HG02623 (cell line): Measurements from ENCODE around the gene PCTP.
A peak's percentile ranks its signal among the peaks of the same experiment; 100 is the strongest.

Experiments
- ATAC-seq: cut with Tn5 transposase; IDR thresholded peaks from one replicate; pipeline ENCODE4 v1.9.1; 2021; ENCODE audit warnings: moderate library complexity; ENCODE audit not compliant: unreplicated experiment

Gene PCTP

GRCh38 chr17:55751720-55752250, 934 bp downstream of the PCTP start:
- no peak for ATAC-seq

- no peak for ATAC-seq
Measured at GRCh38 chr17:55756689-55757088, 5.8 kb downstream of the PCTP start.

GRCh38 chr17:55757659-55758058, 6.8 kb downstream of the PCTP start:
- ATAC-seq, result peak; percentile 62

DNA sequence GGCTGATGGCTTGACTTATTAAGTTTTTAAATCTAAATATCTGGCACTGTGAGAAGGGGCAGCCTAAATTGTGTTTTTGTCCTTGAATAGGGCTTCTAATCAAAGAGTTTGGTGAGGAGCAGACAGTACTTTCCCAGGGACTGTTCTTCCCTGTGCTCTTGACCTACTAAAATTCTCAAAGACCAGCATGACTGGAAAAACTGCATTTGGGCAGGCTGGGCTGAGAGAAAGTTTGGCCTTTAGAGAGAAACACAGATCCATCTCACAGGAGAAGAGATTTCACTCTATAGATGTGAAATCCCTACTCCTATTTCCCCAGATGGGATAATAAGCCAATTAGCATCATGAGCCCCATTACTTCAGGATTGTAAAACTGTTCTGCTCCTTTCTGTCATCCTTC, 7.3 kb downstream of the PCTP start:
- no peak for ATAC-seq

DNA sequence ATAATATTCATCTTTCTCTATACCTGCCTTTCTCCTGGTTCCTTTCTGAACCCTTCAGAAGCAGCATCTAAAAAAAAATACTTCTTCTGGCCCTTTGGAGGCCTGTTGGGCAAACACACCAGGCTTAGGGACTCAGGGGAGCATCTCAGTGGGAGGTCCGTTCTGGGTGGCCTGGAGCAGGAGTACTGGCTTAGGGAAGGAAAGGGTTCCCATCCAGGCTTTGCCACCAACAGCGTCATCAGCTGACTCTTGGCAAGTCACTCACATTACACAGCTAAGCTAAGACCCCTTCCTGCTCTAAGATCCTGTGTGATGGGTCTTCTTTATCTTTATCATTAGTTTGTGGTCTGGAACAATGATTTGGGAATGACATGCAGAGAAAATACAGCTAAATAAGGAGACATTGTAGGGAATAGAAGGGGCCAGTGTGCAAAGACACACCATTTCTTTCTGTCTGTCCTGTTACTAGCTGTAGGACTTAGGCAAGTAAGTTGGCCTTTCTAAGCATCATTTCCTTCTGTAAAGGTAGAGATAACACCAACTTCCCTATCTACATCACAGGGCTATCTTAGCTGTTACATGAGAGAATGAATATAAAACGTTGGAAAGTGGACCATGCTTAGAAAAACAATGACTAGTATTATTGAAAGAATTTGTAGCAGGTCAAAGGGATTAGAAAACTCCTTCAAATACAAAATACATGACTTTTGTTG, 9.9 kb downstream of the PCTP start:
- ATAC-seq, result no peak

DNA sequence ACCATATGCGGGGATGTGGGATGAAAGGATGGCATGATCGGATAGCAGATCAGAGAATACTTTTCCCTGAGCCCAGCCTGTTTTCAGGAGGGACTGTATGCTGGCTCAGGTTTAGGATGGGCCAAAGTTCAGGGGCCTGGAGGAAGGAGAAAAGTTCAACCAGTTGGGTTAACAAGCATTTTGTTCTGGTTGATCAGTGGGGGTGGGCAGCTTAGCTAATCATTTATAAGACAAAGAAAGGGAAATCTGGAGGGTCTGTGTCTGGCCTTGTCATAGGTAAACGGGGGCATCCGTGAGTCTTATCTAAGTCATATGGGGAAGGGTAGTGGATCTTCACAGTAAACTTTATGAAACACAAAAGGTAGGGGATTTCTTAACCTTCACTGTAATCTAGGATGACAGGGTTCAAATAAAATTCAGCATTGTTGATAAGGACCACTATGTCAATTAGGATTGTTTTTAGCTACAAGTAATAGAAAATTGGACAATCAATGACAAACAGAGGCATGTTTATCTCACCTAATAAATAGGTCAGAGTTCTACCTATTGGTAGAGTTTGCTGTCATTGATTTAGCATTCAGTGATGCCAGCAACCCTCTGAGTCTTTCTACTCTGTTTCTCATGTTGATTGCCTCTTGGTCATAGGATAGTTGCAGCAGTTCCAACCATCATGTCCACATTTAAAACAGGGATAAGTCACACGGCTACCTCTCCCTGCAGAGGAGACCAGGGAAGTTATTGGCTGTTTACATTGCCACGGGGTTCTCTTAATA, 11.4 kb downstream of the PCTP start:
- ATAC-seq, result no peak

- ATAC-seq, result no peak
Measured at GRCh38 chr17:55763856-55764255, 13.0 kb downstream of the PCTP start.

DNA sequence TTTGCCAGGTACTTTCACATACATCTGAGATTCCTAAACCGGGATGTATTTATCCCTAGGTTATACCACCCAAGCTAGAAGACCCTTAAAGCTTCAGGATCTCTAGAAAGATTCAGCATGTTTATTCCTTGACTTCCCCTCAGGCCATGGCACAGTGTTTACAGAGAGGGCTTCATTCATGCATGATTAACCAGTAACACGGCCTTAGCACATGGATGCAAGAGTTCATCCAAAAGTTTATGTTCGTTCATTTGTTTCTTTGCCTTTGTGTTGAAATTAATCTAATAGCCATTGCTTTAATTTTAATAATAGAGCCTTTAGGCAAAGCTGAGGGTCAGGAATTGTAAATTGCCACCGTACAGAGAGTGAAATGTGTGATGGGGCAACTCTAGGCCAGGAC, 13.8 kb downstream of the PCTP start:
- no peak for ATAC-seq

DNA sequence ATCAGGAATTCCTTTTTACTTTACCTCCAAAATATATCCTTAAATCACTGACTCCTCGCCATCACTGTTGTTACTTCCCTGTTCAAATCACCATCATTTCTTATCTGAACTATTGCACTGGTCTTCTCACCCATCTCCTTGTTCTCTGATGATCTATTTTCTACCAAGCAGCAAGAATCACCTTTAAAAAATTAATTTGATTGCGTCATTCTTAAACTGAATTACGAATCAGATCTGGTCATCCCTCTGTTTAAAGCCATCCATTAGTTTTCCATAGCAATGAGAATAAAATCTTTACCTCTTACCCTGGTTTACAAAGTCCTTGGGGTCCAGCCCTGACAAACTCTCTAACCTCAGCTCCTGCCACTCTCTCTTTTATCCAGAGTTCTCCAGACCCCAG, 14.6 kb downstream of the PCTP start:
- ATAC-seq, result no peak

DNA sequence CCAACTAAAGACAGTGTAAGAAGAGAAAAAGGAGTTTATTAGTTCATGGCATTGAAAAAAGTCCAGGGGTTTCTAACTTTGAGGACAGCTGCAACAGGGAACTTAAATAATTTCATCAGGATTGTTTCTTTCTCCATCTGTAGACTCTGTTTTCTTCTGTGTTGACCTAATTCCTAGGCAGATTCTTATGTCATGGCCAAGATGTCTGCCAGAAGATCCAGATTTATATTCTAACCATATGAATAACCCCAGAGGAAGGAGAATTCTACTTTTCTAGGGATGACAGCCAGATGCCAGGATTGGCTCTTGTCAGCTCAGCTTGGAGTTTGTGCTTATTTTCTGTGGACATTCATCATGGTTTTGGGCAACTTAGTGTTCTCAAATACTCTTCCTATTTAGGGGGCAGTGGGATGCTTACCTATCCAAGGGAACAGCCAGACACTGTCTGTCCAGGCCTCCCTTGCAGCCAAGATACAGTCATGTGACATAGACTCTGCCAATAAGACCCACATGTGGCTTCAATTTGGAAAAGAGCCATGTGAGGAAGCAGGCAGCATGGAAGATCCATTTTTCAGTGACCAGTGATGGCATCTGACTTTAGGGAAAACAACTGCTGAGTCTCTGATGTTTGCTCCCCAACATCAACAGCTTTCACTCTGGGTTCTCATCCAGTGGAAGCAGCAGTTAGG, 18.2 kb downstream of the PCTP start:
- no peak for ATAC-seq

- ATAC-seq, result no peak
Measured at GRCh38 chr17:55769625-55770000, 18.8 kb downstream of the PCTP start.

- ATAC-seq, result no peak
Measured at GRCh38 chr17:55770196-55770870, 19.5 kb downstream of the PCTP start.

GRCh38 chr17:55772086-55772485, 21.2 kb downstream of the PCTP start:
- no peak for ATAC-seq

- ATAC-seq, result no peak
Measured at GRCh38 chr17:55773671-55774070, 22.8 kb downstream of the PCTP start.

DNA sequence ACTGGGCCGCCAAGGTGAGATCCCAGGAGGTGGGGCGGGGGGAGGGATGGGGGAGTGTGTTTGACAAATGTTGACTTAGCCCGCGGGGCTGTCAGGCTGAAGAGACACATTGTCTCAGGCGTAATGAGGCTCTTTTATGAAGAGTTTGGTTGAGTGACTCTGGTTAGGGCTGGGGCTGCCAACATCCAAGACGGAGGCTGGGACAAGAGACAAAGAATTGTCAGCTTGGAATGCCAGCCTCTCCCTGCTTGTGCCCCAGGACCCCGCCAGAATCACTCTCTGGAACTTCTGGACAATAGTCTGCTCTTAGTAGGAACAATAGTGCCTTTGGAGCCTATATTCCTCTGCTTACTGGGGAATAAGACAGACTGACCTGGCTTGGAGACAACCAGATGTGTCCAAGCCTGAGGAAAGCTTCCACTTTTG, 24.0 kb downstream of the PCTP start:
- ATAC-seq, result no peak

- no peak for ATAC-seq
Measured at GRCh38 chr17:55776271-55776670, 25.4 kb downstream of the PCTP start.

DNA sequence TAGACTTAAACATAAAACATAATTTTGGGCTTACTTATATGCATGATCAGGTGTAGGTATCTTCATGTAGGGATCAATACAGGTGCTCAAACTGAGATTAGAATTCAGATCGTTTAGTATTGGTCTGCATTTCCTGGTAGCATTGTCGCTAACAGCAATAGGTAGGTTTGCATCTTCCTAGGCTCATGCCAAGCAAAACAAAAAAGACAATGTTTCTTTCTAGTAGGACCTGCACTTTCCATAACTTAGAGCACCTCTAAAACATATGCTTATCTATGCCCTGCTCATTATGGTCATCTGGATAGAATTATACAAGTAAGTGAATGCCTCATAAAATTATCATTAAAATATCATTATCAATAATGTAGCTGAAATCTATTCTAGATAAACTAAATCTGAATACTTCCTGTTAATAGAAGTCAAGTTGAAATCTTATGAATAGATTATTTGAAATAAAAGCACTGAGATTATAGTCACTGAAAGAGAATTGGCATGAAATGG, 26.7 kb downstream of the PCTP start:
- no peak for ATAC-seq

- no peak for ATAC-seq
Measured at GRCh38 chr17:55778389-55779118, 27.7 kb downstream of the PCTP start.

DNA sequence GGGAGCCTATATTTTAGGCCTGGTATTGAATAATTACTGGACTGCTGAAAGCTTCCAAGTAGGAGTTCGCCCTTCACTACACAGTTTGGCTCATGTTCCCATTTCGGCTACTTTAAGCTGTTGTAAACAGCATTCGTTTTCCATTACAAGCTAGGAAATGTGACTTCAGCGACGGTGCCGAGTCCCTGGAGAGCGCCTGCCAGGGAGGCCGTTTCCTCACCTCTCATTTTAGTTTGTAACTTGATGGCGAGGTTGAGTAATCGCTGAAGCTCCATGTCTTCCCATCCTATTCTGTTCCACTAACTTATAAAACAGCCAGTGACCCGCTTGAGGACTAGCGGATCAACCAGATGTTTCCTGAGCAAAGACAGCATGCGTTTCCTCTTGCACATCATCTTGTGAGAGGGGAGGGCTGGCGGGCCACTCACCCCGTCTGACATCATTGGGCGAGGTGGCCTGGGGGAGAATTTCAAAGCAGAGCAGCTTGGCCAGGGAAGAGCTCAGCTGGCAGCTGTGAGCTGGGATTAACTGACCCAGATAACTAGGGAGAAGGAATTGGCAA, 32.9 kb downstream of the PCTP start:
- no peak for ATAC-seq

GRCh38 chr17:55784666-55785065, 33.8 kb downstream of the PCTP start:
- no peak for ATAC-seq
